D721Med (cell line): ENCODE measurements around the gene TMEM260.

Source experiments
- DNase-seq: peaks from one replicate; pipeline ENCODE4 v3.0.0; 2011; ENCODE audit warnings: low spot score; ENCODE audit not compliant: insufficient read length
- FAIRE-seq: peaks from 2 replicates; lab custom pipeline; 2011; peaks lifted over from hg19 to GRCh38; lab: Jason Lieb, UNC
- TF ChIP-seq, protein P1 (sequence below): IDR thresholded peaks from 2 replicates; pipeline ENCODE4 v1.5.1; 2012; ENCODE audit warnings: mild to moderate bottlenecking, control low read depth; ENCODE audit not compliant: insufficient read depth; ENCODE audit errors: missing control alignments

Gene TMEM260

DNA sequence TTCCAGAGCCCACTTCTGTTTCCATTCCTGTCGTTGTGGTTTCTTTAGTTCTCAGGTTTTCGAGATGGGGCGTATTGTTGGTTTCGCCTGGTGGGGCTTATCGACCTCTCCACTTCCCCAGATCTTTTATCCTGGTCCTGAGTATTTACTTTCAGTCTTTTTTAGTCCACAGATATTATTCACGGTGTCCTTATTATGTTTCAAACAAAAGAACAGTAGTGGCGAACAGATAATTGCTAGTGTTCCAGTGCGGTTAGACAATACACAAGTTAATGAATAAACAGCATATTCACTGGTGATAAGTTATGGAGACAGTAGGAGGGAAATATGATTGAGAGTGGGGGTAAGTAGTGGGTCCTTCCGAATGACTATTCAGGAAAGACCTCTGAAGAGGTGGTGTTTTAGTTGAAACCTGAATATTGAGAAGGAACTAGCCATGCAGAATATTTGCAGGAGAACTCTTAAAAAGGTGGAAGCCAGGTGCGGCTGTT lies 668 bp downstream of the TMEM260 start:
- no peak for DNase-seq
- TF ChIP-seq, protein P1, sequence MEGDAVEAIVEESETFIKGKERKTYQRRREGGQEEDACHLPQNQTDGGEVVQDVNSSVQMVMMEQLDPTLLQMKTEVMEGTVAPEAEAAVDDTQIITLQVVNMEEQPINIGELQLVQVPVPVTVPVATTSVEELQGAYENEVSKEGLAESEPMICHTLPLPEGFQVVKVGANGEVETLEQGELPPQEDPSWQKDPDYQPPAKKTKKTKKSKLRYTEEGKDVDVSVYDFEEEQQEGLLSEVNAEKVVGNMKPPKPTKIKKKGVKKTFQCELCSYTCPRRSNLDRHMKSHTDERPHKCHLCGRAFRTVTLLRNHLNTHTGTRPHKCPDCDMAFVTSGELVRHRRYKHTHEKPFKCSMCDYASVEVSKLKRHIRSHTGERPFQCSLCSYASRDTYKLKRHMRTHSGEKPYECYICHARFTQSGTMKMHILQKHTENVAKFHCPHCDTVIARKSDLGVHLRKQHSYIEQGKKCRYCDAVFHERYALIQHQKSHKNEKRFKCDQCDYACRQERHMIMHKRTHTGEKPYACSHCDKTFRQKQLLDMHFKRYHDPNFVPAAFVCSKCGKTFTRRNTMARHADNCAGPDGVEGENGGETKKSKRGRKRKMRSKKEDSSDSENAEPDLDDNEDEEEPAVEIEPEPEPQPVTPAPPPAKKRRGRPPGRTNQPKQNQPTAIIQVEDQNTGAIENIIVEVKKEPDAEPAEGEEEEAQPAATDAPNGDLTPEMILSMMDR: no peak

GRCh38 chr14:56581041-56581727 lies 1.6 kb downstream of the TMEM260 start:
- FAIRE-seq: peak; percentile 41
- no peak for DNase-seq
- TF ChIP-seq, protein P1: no peak

More for the DNA sequence above, 668 bp downstream of the TMEM260 start:
- no peak for FAIRE-seq

DNA sequence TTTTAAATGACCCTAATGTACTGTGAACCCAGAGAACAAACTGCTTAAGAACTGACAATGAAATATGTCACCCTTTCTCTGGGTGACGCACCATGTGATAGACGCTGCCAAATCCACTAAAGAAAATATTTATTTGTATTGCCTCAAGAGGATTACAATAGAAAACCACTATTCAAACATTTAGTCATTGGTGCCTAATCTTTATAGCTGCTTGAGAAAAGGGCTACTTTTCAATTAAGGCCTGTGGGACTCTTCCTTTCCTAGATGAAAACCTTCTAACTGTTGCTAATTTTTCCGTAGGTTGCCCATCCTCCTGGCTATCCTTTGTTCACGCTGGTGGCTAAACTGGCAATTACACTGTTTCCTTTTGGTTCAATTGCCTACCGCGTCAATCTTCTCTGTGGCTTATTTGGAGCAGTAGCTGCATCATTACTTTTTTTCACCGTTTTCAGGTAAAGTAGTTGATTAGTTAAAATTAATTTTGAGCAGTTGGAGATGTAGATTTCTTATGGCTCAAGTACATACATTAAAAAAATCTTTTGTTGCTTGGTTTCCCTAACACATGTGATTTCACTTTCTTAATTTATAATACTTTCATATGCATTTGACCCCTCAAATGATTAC lies 6.0 kb downstream of the TMEM260 start:
- no peak for DNase-seq
- FAIRE-seq: no peak
- TF ChIP-seq, protein P1: no peak

DNA sequence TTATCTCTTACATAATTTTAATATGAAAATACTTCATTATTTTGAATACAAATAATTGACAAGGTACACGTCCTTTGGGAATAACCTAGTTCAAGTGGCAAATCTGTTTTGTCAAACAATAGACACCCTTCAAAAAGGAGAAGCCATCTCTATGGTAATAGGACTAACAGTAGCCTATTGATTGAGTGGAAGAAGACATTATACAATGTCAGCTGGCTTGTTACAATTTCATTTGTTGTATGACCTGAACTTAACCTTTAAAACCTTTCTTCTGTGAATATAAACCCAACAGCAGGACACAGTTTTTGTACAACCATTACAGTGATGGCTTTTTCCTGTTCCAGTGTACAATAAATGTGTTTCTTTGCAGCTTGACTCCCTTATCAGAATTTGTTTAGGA lies 8.1 kb downstream of the TMEM260 start:
- FAIRE-seq (peak; percentile 95), DNase-seq (no peak)

GRCh38 chr14:56590535-56590960 lies 10.9 kb downstream of the TMEM260 start:
- DNase-seq: no peak
- no peak for FAIRE-seq
- TF ChIP-seq, protein P1: no peak

More for the DNA sequence above, 8.1 kb downstream of the TMEM260 start:
- TF ChIP-seq, protein P1: no peak

DNA sequence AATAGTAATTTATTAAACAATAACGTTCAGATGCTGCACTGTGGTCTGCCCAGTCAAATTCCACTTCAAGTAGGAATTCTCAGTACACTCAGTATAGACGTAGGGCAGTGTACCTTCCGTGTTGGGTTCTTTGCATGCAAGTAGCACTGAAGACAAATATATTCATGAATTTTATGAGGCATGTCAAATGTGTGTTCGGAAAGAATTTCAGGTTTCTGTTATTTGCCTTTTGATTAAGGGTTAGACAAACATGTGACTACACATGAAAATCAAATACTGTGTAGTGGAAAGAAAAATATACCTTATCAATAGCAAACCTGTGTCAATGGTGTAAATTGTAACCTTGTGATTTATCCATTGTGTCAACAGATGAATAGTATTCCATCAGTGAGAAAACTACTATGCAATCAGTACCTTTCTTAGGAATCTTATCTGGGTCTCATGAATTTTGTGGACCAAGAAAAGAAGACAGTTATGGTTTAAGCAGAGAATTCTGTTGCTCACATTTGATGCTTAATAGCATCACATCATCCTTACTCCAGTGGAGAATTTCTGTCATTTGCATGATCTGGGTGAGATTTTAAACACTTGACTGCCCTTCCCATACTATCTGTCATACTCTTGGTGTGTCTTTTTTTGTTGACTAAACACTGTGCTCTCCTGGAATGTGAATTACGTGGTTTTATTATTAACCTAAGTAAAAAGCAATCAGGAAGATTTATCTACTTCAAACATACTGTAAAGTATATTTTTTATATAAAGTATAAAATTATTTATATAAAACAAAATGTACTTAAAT lies 13.3 kb downstream of the TMEM260 start:
- DNase-seq (no peak), FAIRE-seq (no peak)
- TF ChIP-seq, protein P1: no peak
